ENCODE measurements around the gene PGAP2. TPM values are rescaled to one million over a fixed set of nuclear protein-coding genes. Genes with fewer than 3 reads are reported as not detected.
A peak's percentile ranks its signal among the peaks of the same experiment; 100 is the strongest.
"Not testable (repeated sequence)": the region's sequence is repeated elsewhere in the genome, so short reads cannot be mapped to it uniquely, and the experiment has no call there.

PGAP2 gene
- total RNA-seq, 1 donor from 2014 or later = 20.3 TPM

DNA sequence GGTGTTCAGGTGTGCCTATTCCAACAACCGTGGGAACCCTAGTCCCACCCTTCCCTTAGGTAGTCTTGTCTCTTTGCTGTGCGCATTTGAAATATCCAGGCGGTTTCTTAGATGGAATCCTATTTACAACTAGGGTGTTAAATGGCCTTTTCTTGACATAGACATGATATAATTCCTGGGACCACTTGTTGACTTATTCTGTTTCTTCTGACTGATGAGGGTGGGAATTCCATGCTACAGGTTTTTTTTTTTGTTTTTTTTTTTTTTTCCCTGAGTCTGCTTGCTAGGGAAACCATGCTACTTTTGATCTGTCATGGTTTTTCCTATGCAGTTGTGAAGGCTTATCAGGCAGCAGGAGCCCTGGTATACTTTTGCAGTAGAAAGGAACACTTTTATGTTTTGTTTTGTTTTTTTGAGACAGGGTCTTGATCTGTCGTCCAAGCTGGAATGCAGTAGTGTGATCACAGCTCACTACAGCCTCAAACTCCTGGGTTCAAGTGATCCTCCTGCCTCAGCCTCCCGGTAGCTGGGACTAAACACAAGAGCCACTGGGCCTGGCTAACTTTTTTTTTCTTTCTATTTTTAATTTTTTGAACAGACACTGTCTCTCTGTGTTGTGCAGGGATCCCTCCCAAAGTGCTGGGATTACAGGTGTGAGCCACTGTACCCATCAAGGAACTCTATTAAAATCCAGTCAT lies 48.6 kb downstream of the PGAP2 start:
- DNase-seq (ENCODE audit: extremely low spot score, unreplicated experiment) = no peak
- Mint-ChIP-seq H3K9me3 (ENCODE audit: unreplicated experiment) (no peaks in the 10 kb centered on the region), H3K4me1 (ENCODE audit: unreplicated experiment) (peaks cover 52% of the 10 kb centered on the region), H3K4me3 (ENCODE audit: unreplicated experiment) (peak overlapping the region; percentile 99), H3K27me3 (ENCODE audit: unreplicated experiment) (no peaks in the 10 kb centered on the region), H3K27ac (ENCODE audit: unreplicated experiment) (no peak overlapping the region), H3K36me3 (ENCODE audit: unreplicated experiment) (no peaks in the 10 kb centered on the region)
- TF ChIP-seq, protein P1, sequence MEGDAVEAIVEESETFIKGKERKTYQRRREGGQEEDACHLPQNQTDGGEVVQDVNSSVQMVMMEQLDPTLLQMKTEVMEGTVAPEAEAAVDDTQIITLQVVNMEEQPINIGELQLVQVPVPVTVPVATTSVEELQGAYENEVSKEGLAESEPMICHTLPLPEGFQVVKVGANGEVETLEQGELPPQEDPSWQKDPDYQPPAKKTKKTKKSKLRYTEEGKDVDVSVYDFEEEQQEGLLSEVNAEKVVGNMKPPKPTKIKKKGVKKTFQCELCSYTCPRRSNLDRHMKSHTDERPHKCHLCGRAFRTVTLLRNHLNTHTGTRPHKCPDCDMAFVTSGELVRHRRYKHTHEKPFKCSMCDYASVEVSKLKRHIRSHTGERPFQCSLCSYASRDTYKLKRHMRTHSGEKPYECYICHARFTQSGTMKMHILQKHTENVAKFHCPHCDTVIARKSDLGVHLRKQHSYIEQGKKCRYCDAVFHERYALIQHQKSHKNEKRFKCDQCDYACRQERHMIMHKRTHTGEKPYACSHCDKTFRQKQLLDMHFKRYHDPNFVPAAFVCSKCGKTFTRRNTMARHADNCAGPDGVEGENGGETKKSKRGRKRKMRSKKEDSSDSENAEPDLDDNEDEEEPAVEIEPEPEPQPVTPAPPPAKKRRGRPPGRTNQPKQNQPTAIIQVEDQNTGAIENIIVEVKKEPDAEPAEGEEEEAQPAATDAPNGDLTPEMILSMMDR (IDR thresholded peaks at IDR 0.05) = no peak

DNA sequence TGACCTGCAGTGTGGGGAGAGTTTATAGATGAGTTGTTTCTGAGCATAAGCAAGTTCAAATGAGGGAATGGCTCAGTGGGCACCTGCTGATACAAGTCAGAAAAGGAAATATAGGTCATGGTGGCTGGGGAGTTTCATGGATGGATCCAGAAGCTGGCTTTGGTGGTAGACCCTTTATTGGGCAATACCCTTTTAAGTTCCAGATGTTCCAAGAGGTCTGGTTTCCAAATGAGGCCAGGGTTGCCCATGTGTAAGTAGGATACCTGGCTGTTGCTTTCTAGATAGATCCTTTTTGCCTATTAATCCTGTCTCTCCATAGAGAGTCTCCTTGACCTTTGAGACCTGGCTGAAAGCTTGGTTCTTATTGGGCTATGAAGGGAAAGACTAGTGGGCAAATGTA lies 49.3 kb downstream of the PGAP2 start:
- Mint-ChIP-seq H3K36me3 (ENCODE audit: unreplicated experiment) (no peaks in the 10 kb centered on the region), H3K27me3 (ENCODE audit: unreplicated experiment) (no peaks in the 10 kb centered on the region), H3K27ac (ENCODE audit: unreplicated experiment) (no peak overlapping the region), H3K9me3 (ENCODE audit: unreplicated experiment) (no peaks in the 10 kb centered on the region), H3K4me1 (ENCODE audit: unreplicated experiment) (peaks cover 52% of the 10 kb centered on the region), H3K4me3 (ENCODE audit: unreplicated experiment) (peak overlapping the region; percentile 5)
- TF ChIP-seq, protein P1 (IDR thresholded peaks at IDR 0.05) = no peak
- no peak for DNase-seq (ENCODE audit: extremely low spot score, unreplicated experiment)

DNA sequence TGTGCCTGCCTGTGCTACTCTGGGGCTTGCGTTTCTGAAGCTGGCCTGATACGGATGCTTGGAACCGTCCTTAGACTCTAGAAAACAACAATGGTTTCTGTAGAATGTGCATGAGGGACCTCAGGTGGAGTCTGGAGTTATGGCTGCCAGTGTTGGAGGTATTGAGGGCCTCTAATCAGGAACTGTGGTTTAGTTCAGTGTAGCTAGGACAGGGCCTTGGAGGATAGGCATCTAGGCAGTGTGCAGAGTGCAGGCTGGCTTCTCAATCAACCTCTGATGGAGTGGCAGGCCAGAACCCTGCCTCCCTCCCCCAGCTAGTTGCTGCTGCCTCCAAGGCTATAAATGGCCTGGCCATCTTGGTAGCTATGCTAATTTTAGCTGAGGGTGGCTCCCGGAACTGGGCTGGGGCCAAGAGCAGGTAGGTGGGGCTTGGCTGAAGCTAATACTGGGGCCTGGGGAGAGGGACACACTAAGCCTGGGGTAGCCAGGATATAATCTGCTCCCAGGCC lies 51.1 kb downstream of the PGAP2 start:
- no peaks in the 10 kb centered on the region for H3K36me3 Mint-ChIP-seq (ENCODE audit: unreplicated experiment)
- H3K27ac Mint-ChIP-seq (ENCODE audit: unreplicated experiment) = no peak overlapping the region
- no peaks in the 10 kb centered on the region for H3K9me3 Mint-ChIP-seq (ENCODE audit: unreplicated experiment)
- no peak overlapping the region for H3K4me3 Mint-ChIP-seq (ENCODE audit: unreplicated experiment)
- no peak for DNase-seq (ENCODE audit: extremely low spot score, unreplicated experiment)
- TF ChIP-seq, protein P1 (IDR thresholded peaks at IDR 0.05) = no peak
- no peaks in the 10 kb centered on the region for H3K27me3 Mint-ChIP-seq (ENCODE audit: unreplicated experiment)
- peaks cover 50% of the 10 kb centered on the region for H3K4me1 Mint-ChIP-seq (ENCODE audit: unreplicated experiment)

DNA sequence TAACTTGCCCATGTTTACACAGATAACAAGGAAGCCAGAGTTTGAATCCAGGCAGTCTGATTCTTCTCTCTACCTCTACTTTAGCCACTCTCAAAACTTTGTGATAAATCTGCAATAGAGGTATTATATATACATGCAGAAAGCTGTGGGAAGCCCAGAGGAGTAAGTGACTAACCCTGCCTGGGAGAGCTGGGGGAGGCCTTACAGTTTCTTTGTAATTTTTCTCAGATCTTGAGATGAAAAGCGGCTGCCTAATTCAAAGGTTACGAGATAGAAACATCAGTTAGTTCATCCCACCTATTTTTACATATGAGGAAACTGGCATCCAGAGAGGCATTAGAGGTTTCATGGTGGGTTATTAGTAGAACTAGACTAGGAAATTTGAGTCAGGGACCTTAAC lies 52.0 kb downstream of the PGAP2 start:
- H3K4me1 Mint-ChIP-seq (ENCODE audit: unreplicated experiment) = peaks cover 53% of the 10 kb centered on the region
- H3K27me3 Mint-ChIP-seq (ENCODE audit: unreplicated experiment) = no peaks in the 10 kb centered on the region

DNA sequence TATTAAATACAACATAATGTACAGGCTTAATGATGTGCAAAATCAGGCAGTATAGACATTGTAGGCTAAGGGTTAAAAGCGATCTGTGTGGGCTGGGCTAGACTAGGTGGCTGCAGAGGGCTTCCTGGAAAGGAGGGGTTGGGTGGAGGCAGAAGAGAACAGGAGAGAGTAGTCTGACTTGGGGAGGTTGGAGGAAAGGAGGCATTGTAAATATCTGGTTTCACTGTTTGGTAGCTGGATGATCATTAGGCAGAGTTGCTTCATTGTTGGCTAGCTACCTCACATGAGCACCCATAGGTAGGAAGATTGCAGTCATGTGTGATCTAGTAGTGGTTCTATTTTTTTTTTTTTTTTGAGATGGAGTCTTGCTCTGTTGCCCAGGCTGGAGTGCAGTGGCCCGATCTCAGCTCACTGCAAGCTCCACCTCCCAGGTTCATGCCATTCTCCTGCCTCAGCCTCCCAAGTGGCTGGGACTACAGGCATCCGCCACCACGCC lies 52.6 kb downstream of the PGAP2 start:
- H3K27ac Mint-ChIP-seq (ENCODE audit: unreplicated experiment); H3K9me3 Mint-ChIP-seq (ENCODE audit: unreplicated experiment); H3K36me3 Mint-ChIP-seq (ENCODE audit: unreplicated experiment); H3K4me3 Mint-ChIP-seq (ENCODE audit: unreplicated experiment); H3K27me3 Mint-ChIP-seq (ENCODE audit: unreplicated experiment); DNase-seq (ENCODE audit: extremely low spot score, unreplicated experiment): not testable (repeated sequence)
- H3K4me1 Mint-ChIP-seq (ENCODE audit: unreplicated experiment) = peaks cover 59% of the 10 kb centered on the region

More for the DNA sequence above, 52.0 kb downstream of the PGAP2 start:
- no peak overlapping the region for H3K27ac Mint-ChIP-seq (ENCODE audit: unreplicated experiment)
- H3K4me3 Mint-ChIP-seq (ENCODE audit: unreplicated experiment) = no peak overlapping the region
- no peaks in the 10 kb centered on the region for H3K9me3 Mint-ChIP-seq (ENCODE audit: unreplicated experiment)
- H3K36me3 Mint-ChIP-seq (ENCODE audit: unreplicated experiment) = no peaks in the 10 kb centered on the region
- DNase-seq (ENCODE audit: extremely low spot score, unreplicated experiment) = no peak
- TF ChIP-seq, protein P1 (IDR thresholded peaks at IDR 0.05) = no peak
